Right lobe of liver (tissue), 4 donors: ENCODE data around the gene PLOD1.
"Not testable (repeated sequence)": the region's sequence is repeated elsewhere in the genome, so short reads cannot be mapped to it uniquely, and the experiment has no call there.

Source experiments
- CTCF ChIP-seq, 4 donors: fragments of 200-600 bp in 3 of 4; fragments of 450-650 bp in 1 of 4; IDR thresholded peaks; one replicate each; pipeline versions ENCODE4 v1.5.1 to v1.8.0; 2016 to 2022; ENCODE audit warnings: antibody characterized with exemption in 4 of 4, mild to moderate bottlenecking in 2 of 4
- POLR2A ChIP-seq: fragments of 450-650 bp; IDR thresholded peaks from one replicate; pipeline ENCODE4 v1.6.1; 2017; ENCODE audit warnings: antibody characterized with exemption, mild to moderate bottlenecking
- donor health status: DM: no; HTN: no; CAD: no.
- donor health status: DM: no; HTN: no; CAD: no.
- donor health status: DM: no; HTN: yes; CAD: no.

DNA sequence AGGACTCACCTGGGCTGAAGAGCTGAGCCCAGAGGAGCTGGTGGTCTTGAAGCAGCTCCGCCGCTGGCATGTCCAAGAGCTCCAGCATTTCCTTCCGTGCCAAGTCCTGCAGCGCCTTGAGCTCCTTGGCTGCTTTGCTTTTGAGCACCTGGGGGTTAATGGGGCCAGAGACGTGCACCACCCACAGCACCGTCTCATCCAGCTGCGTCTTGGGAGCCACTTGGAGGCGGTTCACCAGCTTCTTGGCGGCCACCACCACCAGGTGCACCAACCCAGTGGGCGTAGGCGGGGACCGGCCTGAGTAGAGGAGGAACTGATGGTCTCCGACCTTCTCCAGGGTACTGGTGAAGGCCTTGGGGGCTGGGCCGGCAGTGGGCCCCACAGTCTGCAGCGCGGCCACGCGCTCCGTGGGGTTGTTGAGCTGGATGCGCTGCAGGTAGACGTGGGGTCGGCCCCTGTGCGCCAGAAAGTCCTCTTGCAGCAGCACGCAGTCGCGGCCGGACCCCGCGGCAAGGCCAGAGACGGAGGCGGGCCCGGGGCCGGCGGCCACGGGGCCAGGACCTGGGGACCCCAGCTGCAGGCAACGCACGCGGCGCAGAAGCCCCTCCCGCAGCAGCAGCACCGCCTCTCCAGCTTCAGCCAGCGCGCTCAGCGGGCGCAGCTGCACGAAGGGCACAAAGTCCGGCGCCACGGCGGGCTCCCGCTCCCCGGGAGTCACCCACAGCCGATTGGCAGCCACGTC is 9.2 kb upstream of the PLOD1 start:
- not testable (repeated sequence) for TF ChIP-seq CTCF (IDR thresholded peaks at IDR 0.05); POLR2A
